ENCODE measurements around the gene THTPA. TPM values are rescaled to one million over a fixed set of nuclear protein-coding genes. Genes with fewer than 3 reads are reported as not detected.

Gene THTPA
- total and polyA plus RNA-seq, 2 of the 13 experiments (the other 11 are each of a cell fraction or from before 2014, with no cell fraction given): 7.4 to 8.7 TPM

- peak; percentile 100 for TF ChIP-seq ZNF318 (CRISPR knock-in tag; IDR thresholded peaks at IDR 0.05)
- TF ChIP-seq HNF1B (CRISPR knock-in tag; IDR thresholded peaks at IDR 0.05): peak; percentile 87; the same call in 1 of the 2 replicates
- peak; percentile 86 for TF ChIP-seq ELF3 (CRISPR knock-in tag; IDR thresholded peaks at IDR 0.05)
- peak; percentile 66; the same call in 1 of the 2 replicates for TF ChIP-seq NFAT5 (CRISPR knock-in tag; IDR thresholded peaks at IDR 0.05)
- peak; percentile 95; the same call in 1 of the 2 replicates for TF ChIP-seq ZNF576 (CRISPR knock-in tag; IDR thresholded peaks at IDR 0.05)
- TF ChIP-seq HDAC2 (CRISPR knock-in tag; IDR thresholded peaks at IDR 0.05): peak; percentile 87
- TF ChIP-seq EP300 (IDR thresholded peaks at IDR 0.05; ENCODE audit: low read depth in 2 of 2, low read length in 2 of 2): peak in 1 of 2 experiments; percentile 66; a peak in 2 of 4 replicates
- peak; percentile 91 for TF ChIP-seq EP300 (CRISPR knock-in tag; IDR thresholded peaks at IDR 0.05; ENCODE audit: borderline replicate concordance)
- TF ChIP-seq NFYC (CRISPR knock-in tag; IDR thresholded peaks at IDR 0.05): peak; percentile 84
- peak; percentile 76 for TF ChIP-seq FOXK1 (CRISPR knock-in tag; IDR thresholded peaks at IDR 0.05; ENCODE audit: borderline replicate concordance, low read depth)
- TF ChIP-seq ZNF713 (CRISPR knock-in tag; IDR thresholded peaks at IDR 0.05): peak; percentile 97
- peak; percentile 72 for TF ChIP-seq HNRNPL (IDR thresholded peaks at IDR 0.05; ENCODE audit: low read depth, low read length)
Observed at GRCh38 chr14:23583761-23584526, 27.9 kb downstream of the THTPA start (continued).

All from HepG2 (cell line).